Liver (tissue), 3 donors: ENCODE measurements around the gene ST6GALNAC3.

Experiments
- ATF3 ChIP-seq: IDR thresholded peaks from 2 replicates; pipeline ENCODE4 v1.6.1; 2016; ENCODE audit warnings: antibody characterized with exemption
- SP1 ChIP-seq: IDR thresholded peaks from 2 replicates; pipeline ENCODE4 v1.6.1; 2018; ENCODE audit warnings: antibody characterized with exemption, mild to moderate bottlenecking
- TF ChIP-seq, protein P1 (sequence below): fragments of 150-350 bp; IDR thresholded peaks from 2 replicates; pipeline ENCODE4 v1.5.1; 2017; ENCODE audit warnings: improper control_type of control experiment, low read depth, low read length; ENCODE audit not compliant: missing input control
- TF ChIP-seq, protein P2 (sequence below): IDR thresholded peaks from 2 replicates; pipeline ENCODE4 v1.6.1; 2016; ENCODE audit warnings: antibody characterized with exemption, mild to moderate bottlenecking
- donor health status: healthy.
- donor health status: healthy.

- TF ChIP-seq, protein P1, sequence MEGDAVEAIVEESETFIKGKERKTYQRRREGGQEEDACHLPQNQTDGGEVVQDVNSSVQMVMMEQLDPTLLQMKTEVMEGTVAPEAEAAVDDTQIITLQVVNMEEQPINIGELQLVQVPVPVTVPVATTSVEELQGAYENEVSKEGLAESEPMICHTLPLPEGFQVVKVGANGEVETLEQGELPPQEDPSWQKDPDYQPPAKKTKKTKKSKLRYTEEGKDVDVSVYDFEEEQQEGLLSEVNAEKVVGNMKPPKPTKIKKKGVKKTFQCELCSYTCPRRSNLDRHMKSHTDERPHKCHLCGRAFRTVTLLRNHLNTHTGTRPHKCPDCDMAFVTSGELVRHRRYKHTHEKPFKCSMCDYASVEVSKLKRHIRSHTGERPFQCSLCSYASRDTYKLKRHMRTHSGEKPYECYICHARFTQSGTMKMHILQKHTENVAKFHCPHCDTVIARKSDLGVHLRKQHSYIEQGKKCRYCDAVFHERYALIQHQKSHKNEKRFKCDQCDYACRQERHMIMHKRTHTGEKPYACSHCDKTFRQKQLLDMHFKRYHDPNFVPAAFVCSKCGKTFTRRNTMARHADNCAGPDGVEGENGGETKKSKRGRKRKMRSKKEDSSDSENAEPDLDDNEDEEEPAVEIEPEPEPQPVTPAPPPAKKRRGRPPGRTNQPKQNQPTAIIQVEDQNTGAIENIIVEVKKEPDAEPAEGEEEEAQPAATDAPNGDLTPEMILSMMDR: no peak
- TF ChIP-seq ATF3 (no peak), SP1 (no peak)
- TF ChIP-seq, protein P2, sequence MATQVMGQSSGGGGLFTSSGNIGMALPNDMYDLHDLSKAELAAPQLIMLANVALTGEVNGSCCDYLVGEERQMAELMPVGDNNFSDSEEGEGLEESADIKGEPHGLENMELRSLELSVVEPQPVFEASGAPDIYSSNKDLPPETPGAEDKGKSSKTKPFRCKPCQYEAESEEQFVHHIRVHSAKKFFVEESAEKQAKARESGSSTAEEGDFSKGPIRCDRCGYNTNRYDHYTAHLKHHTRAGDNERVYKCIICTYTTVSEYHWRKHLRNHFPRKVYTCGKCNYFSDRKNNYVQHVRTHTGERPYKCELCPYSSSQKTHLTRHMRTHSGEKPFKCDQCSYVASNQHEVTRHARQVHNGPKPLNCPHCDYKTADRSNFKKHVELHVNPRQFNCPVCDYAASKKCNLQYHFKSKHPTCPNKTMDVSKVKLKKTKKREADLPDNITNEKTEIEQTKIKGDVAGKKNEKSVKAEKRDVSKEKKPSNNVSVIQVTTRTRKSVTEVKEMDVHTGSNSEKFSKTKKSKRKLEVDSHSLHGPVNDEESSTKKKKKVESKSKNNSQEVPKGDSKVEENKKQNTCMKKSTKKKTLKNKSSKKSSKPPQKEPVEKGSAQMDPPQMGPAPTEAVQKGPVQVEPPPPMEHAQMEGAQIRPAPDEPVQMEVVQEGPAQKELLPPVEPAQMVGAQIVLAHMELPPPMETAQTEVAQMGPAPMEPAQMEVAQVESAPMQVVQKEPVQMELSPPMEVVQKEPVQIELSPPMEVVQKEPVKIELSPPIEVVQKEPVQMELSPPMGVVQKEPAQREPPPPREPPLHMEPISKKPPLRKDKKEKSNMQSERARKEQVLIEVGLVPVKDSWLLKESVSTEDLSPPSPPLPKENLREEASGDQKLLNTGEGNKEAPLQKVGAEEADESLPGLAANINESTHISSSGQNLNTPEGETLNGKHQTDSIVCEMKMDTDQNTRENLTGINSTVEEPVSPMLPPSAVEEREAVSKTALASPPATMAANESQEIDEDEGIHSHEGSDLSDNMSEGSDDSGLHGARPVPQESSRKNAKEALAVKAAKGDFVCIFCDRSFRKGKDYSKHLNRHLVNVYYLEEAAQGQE: no peak
These were observed 265.5 kb downstream of the ST6GALNAC3 start for GRCh38 chr1:76340056-76340455.
